GM19025 (cell line): ENCODE measurements around the gene CCL3.
A peak's percentile ranks its signal among the peaks of the same experiment; 100 is the strongest.
"Not testable (repeated sequence)": the region's sequence is repeated elsewhere in the genome, so short reads cannot be mapped to it uniquely, and the experiment has no call there.

Experiments used
- ATAC-seq: cut with Tn5 transposase; IDR thresholded peaks from one replicate; pipeline ENCODE4 v1.9.1; 2021; ENCODE audit warnings: mild to moderate bottlenecking, low read depth, moderate library complexity; ENCODE audit not compliant: unreplicated experiment

CCL3 gene

GRCh38 chr17:36117505-36118382 is 27.8 kb upstream of the CCL3 start:
- no peak for ATAC-seq

DNA sequence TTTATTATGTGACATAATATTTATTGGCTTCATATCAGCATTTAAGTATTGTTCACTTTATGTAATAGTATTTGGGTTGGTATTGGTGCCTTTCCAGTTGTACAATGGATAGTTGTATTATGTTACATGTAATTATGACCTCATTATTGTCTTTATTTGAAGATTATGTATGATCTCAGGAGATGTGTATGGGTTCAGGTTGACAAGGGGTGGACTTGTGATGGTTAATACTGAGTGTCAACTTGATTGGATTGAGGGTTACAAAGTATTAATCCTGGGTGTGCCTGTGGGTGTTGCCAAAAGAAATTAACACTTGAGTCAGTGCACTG is 25.7 kb upstream of the CCL3 start:
- not testable (repeated sequence) for ATAC-seq

GRCh38 chr17:36114971-36115648 is 25.2 kb upstream of the CCL3 start:
- ATAC-seq = not testable (repeated sequence)

DNA sequence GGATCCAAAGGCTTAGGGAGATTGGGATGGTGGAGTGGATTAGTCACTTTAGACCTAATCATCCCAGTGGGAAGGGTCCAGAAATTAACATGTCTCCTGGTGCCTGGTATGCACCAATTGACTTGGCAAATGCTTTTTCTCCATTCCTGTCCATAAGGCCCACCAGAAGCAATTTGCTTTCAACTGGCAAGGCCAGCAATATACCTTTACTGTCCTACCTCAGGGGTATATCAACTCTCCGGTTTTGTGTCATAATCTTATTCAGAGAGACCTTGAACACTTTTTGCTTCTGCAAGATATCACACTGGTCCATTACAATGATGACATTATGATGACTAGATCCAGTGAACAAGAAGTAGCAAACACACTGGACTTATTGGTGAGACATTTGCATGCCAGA is 23.2 kb upstream of the CCL3 start:
- ATAC-seq = not testable (repeated sequence)

DNA sequence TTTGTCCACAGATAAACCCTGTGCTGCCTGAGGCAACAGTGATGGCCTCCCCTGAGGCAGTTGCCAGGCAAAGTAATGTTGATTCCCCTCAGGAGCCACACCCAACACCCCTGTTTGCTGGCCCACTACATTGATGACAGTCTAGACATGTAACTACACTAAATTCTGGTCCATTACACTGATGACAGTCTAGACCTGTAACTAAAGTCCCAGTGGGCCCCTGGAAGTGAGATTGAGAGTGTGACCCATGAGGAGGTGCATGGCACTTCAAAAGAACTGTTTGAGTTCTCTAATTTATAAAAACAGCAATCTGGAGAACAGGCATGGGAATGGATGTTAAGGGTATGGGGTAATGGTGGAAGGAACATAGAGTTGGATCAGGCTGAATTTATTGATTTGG is 22.6 kb upstream of the CCL3 start:
- no peak for ATAC-seq

DNA sequence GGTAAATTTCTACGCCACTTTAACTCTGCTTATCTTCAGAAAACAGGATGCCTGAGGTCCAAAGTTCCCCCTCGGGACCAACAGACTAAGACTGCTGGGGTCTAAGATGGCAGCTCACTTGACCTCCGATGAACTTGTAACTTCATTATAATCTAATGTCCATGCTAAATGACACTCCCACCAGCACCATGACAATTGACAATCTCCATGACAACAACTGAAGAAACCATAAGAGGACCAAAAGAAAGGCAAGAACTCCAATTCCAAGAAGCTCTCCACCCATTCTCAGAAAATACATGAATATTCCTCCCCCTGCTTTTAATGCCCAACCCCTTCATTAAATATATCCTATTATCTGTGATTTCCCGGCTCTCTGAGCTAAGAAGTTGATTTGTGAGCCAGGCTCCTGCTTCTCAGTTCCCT is 21.1 kb upstream of the CCL3 start:
- no peak for ATAC-seq

DNA sequence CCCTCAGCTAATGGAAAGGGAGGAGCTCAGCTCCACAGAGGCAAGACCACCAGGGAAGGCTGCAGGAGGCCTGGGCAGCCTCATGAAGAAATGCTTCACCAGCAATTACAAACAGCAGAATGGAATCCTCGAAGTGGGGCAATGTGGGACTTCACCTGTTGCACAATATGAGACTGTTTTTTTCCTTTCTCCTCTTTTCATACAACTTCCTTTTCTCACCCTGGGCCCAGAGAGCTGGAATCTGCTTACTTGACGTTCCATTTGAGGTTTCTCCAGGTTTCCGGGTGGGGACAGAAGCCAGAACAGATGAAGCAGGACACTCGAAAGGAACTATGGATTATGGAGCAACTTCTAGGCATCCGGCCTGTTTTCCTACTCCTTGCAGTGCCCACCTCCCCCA is 18.3 kb upstream of the CCL3 start:
- ATAC-seq = not testable (repeated sequence)

- no peak for ATAC-seq
Observed at GRCh38 chr17:36107660-36108059, 17.7 kb upstream of the CCL3 start.

DNA sequence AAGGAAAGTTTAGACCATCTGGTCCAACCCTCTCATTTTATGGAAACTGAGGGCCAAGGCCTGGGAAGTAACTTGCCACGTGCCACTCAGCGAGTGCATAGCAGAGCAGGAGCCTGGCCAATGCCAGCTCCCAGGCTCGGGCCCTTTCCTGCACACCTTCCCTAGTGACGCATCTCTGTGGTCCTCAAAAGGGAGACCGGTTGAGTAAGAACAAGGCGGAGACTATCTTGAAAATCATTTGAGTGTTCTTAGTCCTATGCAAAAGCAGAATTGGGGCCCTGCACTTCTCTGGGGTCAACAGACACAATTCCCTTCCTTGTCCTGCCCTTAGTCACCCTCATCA is 16.5 kb upstream of the CCL3 start:
- no peak for ATAC-seq

DNA sequence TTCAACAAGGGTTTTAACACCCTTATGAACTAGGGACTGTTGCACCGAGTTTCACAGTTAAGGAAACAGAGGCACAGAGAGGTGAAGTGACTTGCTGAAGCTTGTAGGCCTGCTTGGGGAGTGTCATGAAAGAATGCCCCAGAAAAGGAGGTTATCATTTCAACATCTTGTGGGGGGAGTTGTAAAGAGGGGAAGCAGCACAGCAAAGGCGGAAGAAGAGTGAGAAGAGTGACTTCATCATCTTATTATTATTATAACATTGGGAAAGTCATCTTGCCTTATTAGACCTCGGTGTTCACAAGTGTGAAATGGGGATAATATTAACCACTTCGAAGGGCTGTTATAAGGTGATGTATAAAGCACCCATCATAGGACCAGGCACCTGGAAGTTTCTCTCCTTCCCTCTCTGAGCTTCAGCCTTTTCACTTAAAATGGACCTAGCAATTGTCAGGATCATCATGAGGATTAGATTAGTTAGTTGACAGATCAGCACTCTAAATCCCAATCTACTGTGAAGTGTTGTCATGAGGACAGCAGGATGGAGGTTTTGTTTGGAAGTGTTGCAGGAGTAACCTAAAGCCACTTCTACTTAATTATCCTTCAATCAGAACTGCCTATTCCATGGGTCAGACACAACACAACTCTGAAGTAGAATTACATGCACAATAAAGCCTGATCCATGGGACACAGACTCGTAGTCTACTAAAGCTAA is 16.0 kb upstream of the CCL3 start:
- ATAC-seq = no peak

DNA sequence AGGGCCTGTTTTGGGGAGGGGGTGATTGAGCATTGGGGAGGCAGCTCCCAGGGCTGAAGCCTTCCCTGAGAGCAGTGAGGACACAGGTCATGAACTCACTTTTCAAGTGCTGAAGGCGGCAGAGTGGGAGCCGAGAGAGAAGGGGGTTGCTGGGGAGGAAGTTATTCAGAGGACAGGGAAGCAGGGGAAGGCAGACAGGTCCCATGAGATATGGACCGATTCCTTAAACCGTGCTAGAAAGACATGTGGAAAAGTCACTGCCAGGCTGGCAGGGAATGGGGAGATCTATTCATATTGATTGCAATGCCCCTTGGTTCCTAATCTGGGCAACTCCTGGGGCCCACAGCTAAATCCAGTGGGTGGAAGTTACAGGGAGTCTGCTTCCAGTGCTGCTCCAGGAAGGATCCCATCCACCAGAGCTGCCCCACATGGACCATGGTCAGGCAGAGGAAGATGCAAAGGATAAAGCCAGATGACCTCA is 14.8 kb upstream of the CCL3 start:
- ATAC-seq = no peak

GRCh38 chr17:36104246-36104645 is 14.3 kb upstream of the CCL3 start:
- not testable (repeated sequence) for ATAC-seq

- peak; percentile 73 for ATAC-seq
Observed at GRCh38 chr17:36103401-36103975, 13.5 kb upstream of the CCL3 start, which contains the start of gene CCL4. TSS of gene CCL4 (plus strand) at chr17:36103827. CDS start at chr17:36103906, 79 bp downstream.

- not testable (repeated sequence) for ATAC-seq
Observed at GRCh38 chr17:36099004-36099403, 9.1 kb upstream of the CCL3 start.

DNA sequence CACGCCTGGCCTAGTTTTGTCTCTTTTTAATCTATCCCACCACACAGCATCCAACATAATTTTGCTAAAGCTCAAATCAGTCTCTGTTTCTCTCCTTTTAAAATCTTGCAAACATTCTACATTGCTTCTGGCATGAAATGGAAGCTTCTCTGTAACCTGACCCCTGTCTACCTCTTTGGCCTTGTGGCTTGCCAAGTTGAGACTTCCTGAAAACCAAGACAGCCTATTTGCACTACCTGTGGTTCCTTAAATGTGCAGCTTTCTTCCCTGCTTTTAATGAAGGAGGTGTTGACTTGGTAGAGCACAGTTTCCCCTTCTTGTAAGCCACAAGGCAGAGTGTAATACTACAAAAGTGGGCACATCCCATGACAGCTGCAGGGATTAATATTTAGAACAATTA is 6.0 kb upstream of the CCL3 start:
- ATAC-seq = no peak

GRCh38 chr17:36094746-36095145 is 4.8 kb upstream of the CCL3 start:
- no peak for ATAC-seq

GRCh38 chr17:36094232-36094631 is 4.3 kb upstream of the CCL3 start:
- ATAC-seq = no peak

GRCh38 chr17:36092715-36093114 is 2.8 kb upstream of the CCL3 start:
- not testable (repeated sequence) for ATAC-seq

- ATAC-seq = no peak
Observed at GRCh38 chr17:36092230-36092629, 2.3 kb upstream of the CCL3 start.

- ATAC-seq = no peak
Observed at GRCh38 chr17:36089339-36089865, 541 bp downstream of the CCL3 start.
